ENCODE results near the gene SRRM5.
"Not testable (repeated sequence)": the region's sequence is repeated elsewhere in the genome, so short reads cannot be mapped to it uniquely, and the experiment has no call there.

SRRM5 gene

GRCh38 chr19:43616954-43617353 lies 5.1 kb downstream of the SRRM5 start:
- DNase-seq, result no peak

- DNase-seq, result peak; percentile 78
These were observed 7.0 kb downstream of the SRRM5 start for GRCh38 chr19:43618921-43619261.

GRCh38 chr19:43619262-43620060 lies 7.6 kb downstream of the SRRM5 start, which contains the start of gene ZNF428:
ZNF428 (minus strand) TSS chr19:43619629; CDS start chr19:43614304, 5,325 bp downstream.
- DNase-seq, result peak; percentile 94

GRCh38 chr19:43620061-43621001 lies 8.4 kb downstream of the SRRM5 start:
- DNase-seq, result no peak

GRCh38 chr19:43622070-43622469 lies 10.2 kb downstream of the SRRM5 start:
- no peak for DNase-seq

GRCh38 chr19:43622956-43623355 lies 11.1 kb downstream of the SRRM5 start:
- DNase-seq, result no peak

GRCh38 chr19:43623889-43624670 lies 12.2 kb downstream of the SRRM5 start:
- no peak for DNase-seq

- DNase-seq, result no peak
These were observed 13.0 kb downstream of the SRRM5 start for GRCh38 chr19:43624933-43625332.

GRCh38 chr19:43625918-43626579 lies 14.2 kb downstream of the SRRM5 start:
- no peak for DNase-seq

GRCh38 chr19:43626838-43627237 lies 14.9 kb downstream of the SRRM5 start:
- no peak for DNase-seq

- no peak for DNase-seq
These were observed 16.9 kb downstream of the SRRM5 start for GRCh38 chr19:43628646-43629326.

- DNase-seq, result no peak
These were observed 19.6 kb downstream of the SRRM5 start for GRCh38 chr19:43631491-43631890.

GRCh38 chr19:43633520-43633919 lies 21.6 kb downstream of the SRRM5 start:
- DNase-seq, result no peak

- no peak for DNase-seq
These were observed 22.2 kb downstream of the SRRM5 start for GRCh38 chr19:43634068-43634467.

GRCh38 chr19:43634506-43634871 lies 22.6 kb downstream of the SRRM5 start:
- DNase-seq, result no peak

GRCh38 chr19:43634872-43635560 lies 23.1 kb downstream of the SRRM5 start:
- no peak for DNase-seq

GRCh38 chr19:43635561-43635940 lies 23.7 kb downstream of the SRRM5 start:
- not testable (repeated sequence) for DNase-seq

- DNase-seq, result no peak
These were observed 24.3 kb downstream of the SRRM5 start for GRCh38 chr19:43636121-43636683.

GRCh38 chr19:43638214-43638994 lies 26.5 kb downstream of the SRRM5 start:
- DNase-seq, result no peak

GRCh38 chr19:43638995-43639518 lies 27.2 kb downstream of the SRRM5 start:
- no peak for DNase-seq
